Parathyroid adenoma (tissue), 2 donors: ENCODE measurements around the gene FARSA.
A peak's percentile ranks its signal among the peaks of the same experiment; 100 is the strongest.

Experiments used
- H2AFZ ChIP-seq: fragments of 300-600 bp; sonication (generic); one replicate; pipeline ENCODE4 v1.7.0; 2017; ENCODE audit warnings: antibody characterized with exemption, mild to moderate bottlenecking
- H3K27ac ChIP-seq: fragments of 300-600 bp; sonication (generic); one replicate; pipeline ENCODE4 v1.7.0; 2017
- H3K27me3 ChIP-seq: fragments of 300-600 bp; sonication (generic); one replicate; pipeline ENCODE4 v1.7.0; 2017; ENCODE audit warnings: low read length; ENCODE audit not compliant: control insufficient read depth, insufficient read depth
- H3K36me3 ChIP-seq: fragments of 300-600 bp; sonication (generic); one replicate; pipeline ENCODE4 v1.7.0; 2017; ENCODE audit warnings: low read length; ENCODE audit not compliant: control insufficient read depth, insufficient read depth
- H3K4me1 ChIP-seq: fragments of 300-600 bp; sonication (generic); one replicate; pipeline ENCODE4 v1.7.0; 2017; ENCODE audit warnings: control low read depth
- H3K4me2 ChIP-seq: fragments of 300-600 bp; sonication (generic); one replicate; pipeline ENCODE4 v1.7.0; 2017; ENCODE audit warnings: low read length
- H3K4me3 ChIP-seq: fragments of 300-600 bp; sonication (generic); one replicate; pipeline ENCODE4 v1.7.0; 2017; ENCODE audit warnings: low read depth, low read length
- H3K79me2 ChIP-seq: fragments of 300-600 bp; sonication (generic); one replicate; pipeline ENCODE4 v1.7.0; 2017; ENCODE audit warnings: control low read depth
- H3K9ac ChIP-seq: fragments of 300-600 bp; sonication (generic); one replicate; pipeline ENCODE4 v1.7.0; 2017; ENCODE audit warnings: mild to moderate bottlenecking
- H3K9me3 ChIP-seq: fragments of 300-600 bp; sonication (generic); one replicate; pipeline ENCODE4 v1.7.0; 2017; ENCODE audit warnings: low read length; ENCODE audit not compliant: control insufficient read depth
- CTCF ChIP-seq: fragments of 300-600 bp; sonication (generic); IDR thresholded peaks from one replicate; pipeline ENCODE4 v1.7.0; 2017; ENCODE audit warnings: antibody characterized with exemption, mild to moderate bottlenecking
- donor health status: primary hyperparathyroidism.

FARSA gene

GRCh38 chr19:12885749-12886650 lies 47.5 kb downstream of the FARSA start:
- Histone ChIP-seq H3K4me1 (no peaks in the 10 kb centered on the region), H3K36me3 (no peaks in the 10 kb centered on the region), H3K9ac (no peak overlapping the region), H3K9me3 (no peaks in the 10 kb centered on the region), H3K27ac (no peak overlapping the region), H3K27me3 (no peaks in the 10 kb centered on the region), H3K4me3 (peak overlapping the region; percentile 47), H2AFZ (peak overlapping the region; percentile 88), H3K4me2 (peak overlapping the region; percentile 62), H3K79me2 (no peaks in the 10 kb centered on the region)
- TF ChIP-seq CTCF, result no peak

GRCh38 chr19:12884926-12885748 lies 48.4 kb downstream of the FARSA start:
- Histone ChIP-seq H3K27ac (no peak overlapping the region), H3K9ac (no peak overlapping the region)

GRCh38 chr19:12884627-12884925 lies 48.9 kb downstream of the FARSA start:
- no peak overlapping the region for H3K4me3 ChIP-seq

More at GRCh38 chr19:12884926-12885748, 48.4 kb downstream of the FARSA start:
- Histone ChIP-seq H3K27me3 (no peaks in the 10 kb centered on the region), H3K9me3 (no peaks in the 10 kb centered on the region), H3K36me3 (no peaks in the 10 kb centered on the region), H3K4me1 (no peaks in the 10 kb centered on the region), H3K4me3 (peak overlapping the region; percentile 47), H2AFZ (peak overlapping the region; percentile 88), H3K79me2 (no peaks in the 10 kb centered on the region), H3K4me2 (peak overlapping the region; percentile 62)
- peak; percentile 63 for TF ChIP-seq CTCF

GRCh38 chr19:12884202-12884601 lies 49.3 kb downstream of the FARSA start:
- H3K4me3 ChIP-seq, result no peak overlapping the region
- H3K9ac ChIP-seq, result no peak overlapping the region
- no peak overlapping the region for H2AFZ ChIP-seq
- H3K79me2 ChIP-seq, result no peaks in the 10 kb centered on the region
- no peak overlapping the region for H3K4me2 ChIP-seq
- H3K27ac ChIP-seq, result no peak overlapping the region
- H3K27me3 ChIP-seq, result no peaks in the 10 kb centered on the region
- H3K9me3 ChIP-seq, result no peaks in the 10 kb centered on the region
- no peaks in the 10 kb centered on the region for H3K36me3 ChIP-seq
- no peaks in the 10 kb centered on the region for H3K4me1 ChIP-seq
- TF ChIP-seq CTCF, result no peak

More at GRCh38 chr19:12884627-12884925, 48.9 kb downstream of the FARSA start:
- H3K4me1 ChIP-seq, result no peaks in the 10 kb centered on the region
- H3K27ac ChIP-seq, result no peak overlapping the region
- peak overlapping the region; percentile 88 for H2AFZ ChIP-seq
- H3K36me3 ChIP-seq, result no peaks in the 10 kb centered on the region
- H3K9ac ChIP-seq, result no peak overlapping the region
- no peaks in the 10 kb centered on the region for H3K27me3 ChIP-seq
- H3K4me2 ChIP-seq, result peak overlapping the region; percentile 62
- TF ChIP-seq CTCF, result no peak
- H3K9me3 ChIP-seq, result no peaks in the 10 kb centered on the region
- no peaks in the 10 kb centered on the region for H3K79me2 ChIP-seq
